Colon (tissue), 2 donors: ENCODE results near the gene CYP39A1.

Experiments
- FAIRE-seq: peaks from 2 replicates; lab custom pipeline; 2012; peaks lifted over from hg19 to GRCh38; lab: Jason Lieb, UNC
- donor health status: control.
- donor health status: control.

CYP39A1 gene

DNA sequence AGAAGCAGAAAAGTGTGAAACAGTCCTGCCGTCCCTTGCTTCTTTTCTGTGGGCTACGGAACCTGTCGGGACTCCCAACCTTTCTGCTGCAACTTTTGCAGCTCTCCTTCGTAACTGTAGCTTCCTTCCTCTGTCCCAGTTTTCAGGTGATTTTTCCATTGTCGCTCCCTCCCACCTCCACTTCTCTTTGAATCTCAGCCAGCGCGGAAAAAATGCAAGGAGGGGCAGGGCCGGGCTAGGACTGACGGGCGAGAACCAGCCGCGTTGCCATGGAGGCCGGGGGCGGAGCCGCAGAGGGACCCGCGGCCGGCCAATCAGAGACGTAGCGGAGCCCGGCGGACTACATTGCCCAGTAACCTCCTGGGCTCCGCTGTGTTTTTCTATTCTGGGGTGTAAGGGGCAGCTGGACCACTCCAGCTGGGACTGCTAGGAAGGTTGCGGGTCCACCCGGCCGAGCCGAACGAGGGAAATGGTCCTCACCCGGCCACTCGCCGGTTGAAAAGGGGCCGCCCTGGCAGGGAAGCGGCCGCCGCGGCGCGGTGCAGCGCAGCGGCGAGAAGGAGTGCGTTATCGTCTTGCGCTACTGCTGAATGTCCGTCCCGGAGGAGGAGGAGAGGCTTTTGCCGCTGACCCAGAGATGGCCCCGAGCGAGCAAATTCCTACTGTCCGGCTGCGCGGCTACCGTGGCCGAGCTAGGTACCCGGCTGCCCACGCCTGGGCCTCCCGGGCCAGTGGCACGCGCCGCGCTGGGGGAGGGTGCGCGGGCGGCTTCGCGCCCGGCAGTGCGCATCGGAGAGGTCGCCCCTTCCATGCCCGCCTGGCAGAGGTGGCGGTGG is at the start of gene CYP39A1, which contains the start of gene SLC25A27:
Gene CYP39A1, minus strand, starts transcription at position 216 of the 836 bp plus-strand sequence. CDS start 236 bp downstream, outside the sequence.
Gene SLC25A27, plus strand, starts transcription at position 373 of the 836 bp plus-strand sequence. Its CDS starts 218 bp downstream, at position 591.
- peak; percentile 36 for FAIRE-seq

DNA sequence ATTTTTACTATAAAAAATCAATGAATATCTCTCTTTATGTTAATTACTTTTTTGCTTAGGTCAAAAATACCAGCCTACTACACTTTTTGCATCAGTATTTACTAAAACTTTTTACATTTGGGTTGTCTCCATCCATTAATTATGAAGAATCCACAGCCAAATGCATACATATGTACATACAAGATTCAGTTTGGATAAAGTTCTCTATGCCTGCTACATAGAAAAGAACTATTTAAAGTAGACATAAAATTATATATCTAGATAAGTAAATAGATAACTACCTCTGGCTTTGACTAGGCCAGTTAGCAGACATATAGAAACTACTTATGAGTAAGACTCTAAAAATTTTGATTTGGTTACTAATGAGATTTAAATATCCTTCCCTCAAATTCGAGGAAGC is 47.4 kb upstream of the CYP39A1 start:
- FAIRE-seq, result no peak

DNA sequence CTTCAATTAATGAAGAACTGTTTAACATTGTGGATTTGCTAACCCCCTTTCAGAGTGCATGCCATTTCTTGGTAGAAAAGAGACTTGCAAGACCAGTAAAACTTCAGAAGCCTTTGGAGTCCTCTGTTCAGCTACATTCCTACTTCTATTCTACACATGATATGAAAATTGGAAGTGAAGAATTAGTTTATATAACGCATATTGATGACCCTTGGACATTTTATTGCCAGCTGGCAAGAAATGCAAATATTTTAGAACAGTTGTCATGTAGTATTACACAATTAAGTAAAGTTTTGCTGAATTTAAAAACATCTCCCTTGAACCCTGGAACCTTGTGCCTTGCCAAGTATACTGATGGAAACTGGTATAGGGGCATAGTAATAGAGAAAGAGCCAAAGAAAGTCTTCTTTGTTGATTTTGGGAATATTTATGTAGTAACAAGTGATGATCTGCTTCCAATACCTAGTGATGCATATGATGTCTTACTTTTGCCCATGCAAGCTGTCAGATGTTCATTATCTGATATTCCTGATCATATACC is 38.4 kb upstream of the CYP39A1 start:
- FAIRE-seq, result no peak

- no peak for FAIRE-seq
Observed at GRCh38 chr6:46690141-46690755, 37.6 kb upstream of the CYP39A1 start.

DNA sequence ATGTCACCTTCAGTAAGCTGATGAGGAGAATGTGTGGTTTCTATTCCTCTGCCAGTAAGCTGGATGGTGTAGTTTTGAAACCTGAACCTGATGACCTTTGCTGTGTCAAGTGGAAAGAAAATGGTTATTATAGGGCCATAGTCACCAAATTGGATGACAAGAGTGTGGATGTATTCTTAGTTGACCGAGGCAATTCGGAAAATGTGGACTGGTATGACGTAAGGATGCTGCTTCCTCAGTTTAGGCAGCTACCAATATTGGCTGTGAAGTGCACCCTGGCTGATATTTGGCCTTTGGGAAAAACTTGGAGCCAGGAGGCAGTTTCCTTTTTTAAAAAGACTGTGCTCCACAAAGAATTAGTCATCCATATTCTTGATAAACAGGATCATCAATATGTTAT is 37.0 kb upstream of the CYP39A1 start:
- FAIRE-seq, result no peak

DNA sequence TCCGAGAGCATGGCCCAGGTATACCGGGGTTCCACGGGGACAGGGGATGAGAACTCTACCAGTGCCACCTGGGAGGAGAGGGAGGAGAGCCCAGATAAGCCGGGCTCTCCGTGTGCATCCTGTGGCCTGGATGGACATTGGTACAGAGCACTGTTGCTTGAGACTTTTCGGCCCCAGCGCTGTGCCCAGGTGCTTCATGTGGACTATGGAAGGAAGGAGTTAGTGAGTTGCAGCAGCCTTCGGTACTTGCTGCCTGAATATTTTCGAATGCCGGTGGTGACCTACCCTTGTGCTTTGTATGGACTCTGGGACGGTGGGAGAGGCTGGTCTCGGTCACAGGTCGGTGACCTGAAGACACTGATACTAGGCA is 36.3 kb upstream of the CYP39A1 start:
- no peak for FAIRE-seq

GRCh38 chr6:46688117-46688965 is 35.7 kb upstream of the CYP39A1 start:
- no peak for FAIRE-seq

GRCh38 chr6:46687619-46688097 is 35.0 kb upstream of the CYP39A1 start, which contains the start of gene TDRD6:
TDRD6 (plus strand) TSS chr6:46687885; CDS start chr6:46688129, 244 bp downstream.
- no peak for FAIRE-seq

- FAIRE-seq, result no peak
Observed at GRCh38 chr6:46684771-46685170, 32.2 kb upstream of the CYP39A1 start.

- no peak for FAIRE-seq
Observed at GRCh38 chr6:46677314-46677654, 24.7 kb upstream of the CYP39A1 start.

- no peak for FAIRE-seq
Observed at GRCh38 chr6:46676604-46677313, 24.1 kb upstream of the CYP39A1 start.

DNA sequence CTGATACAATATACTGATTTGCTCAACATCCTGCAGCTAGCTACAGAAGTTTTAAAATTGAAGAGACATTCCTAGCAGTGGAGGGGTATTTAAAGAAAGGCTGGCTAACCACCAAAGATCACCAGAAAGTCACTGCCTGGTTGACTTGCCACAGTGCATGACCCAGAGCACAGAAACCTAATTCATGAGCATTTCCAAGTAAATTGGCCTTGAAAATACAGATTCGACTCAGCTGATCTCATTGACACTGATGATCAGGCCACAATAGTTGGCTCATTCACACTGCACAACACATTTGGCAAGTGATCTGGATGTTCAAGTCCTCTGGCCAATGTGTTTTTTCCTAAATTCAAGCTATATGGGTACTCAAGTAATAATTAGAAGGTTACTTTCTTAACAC is 21.8 kb upstream of the CYP39A1 start:
- no peak for FAIRE-seq

DNA sequence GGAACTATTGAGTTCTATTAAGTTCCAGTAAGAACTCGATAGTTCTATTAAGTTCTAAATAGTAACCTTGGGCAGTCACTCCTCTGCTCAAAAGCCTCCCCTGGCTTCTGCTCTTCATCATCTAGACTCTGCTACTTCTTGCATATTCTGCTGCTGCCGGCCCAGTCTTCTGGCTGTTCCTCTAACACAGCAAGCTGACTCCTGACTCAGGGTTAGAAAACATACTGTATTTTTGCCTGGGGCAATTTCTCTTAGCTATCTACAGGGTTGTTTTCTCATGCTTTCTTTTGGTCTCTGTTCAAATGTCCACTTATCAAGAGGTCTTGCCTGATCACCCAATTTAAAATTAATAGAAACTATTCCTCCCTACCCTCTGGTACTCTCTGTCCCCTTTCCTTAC is 14.8 kb upstream of the CYP39A1 start:
- FAIRE-seq, result no peak

GRCh38 chr6:46661483-46661882 is 8.9 kb upstream of the CYP39A1 start:
- FAIRE-seq, result no peak

GRCh38 chr6:46657642-46658041 is 5.0 kb upstream of the CYP39A1 start:
- no peak for FAIRE-seq

GRCh38 chr6:46655803-46656202 is 3.2 kb upstream of the CYP39A1 start:
- FAIRE-seq, result no peak

- no peak for FAIRE-seq
Observed at GRCh38 chr6:46653439-46654195, 999 bp upstream of the CYP39A1 start.

DNA sequence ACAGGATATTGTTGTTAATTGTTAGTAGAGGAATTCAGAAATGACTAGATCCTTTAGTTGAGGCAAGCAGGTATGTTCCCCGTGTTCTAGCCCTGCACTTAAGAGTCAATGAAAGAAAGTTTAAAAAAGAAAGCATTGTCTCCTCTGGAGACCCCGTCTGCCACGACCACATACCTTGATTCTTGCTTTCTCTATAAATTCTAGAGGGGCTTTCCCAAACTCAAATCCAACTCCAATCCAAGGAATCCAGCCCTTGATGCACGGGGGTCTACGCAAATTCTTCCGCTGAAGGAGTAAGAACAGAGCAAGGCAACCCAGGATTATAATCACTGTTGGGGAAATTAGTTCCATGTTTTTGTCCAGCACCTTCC is 401 bp downstream of the CYP39A1 start:
- no peak for FAIRE-seq

GRCh38 chr6:46651816-46652215 is 802 bp downstream of the CYP39A1 start:
- peak; percentile 64 for FAIRE-seq

- no peak for FAIRE-seq
Observed at GRCh38 chr6:46651006-46651405, 1.6 kb downstream of the CYP39A1 start.
